Endothelial cell of umbilical vein (primary cell): ENCODE results near the gene CTNNA2.

Experiments
- CTCF ChIP-seq, 2 donors: IDR thresholded peaks; 1 replicate in 1 of 2; 2 replicates in 1 of 2; pipeline ENCODE4 v1.5.1; 2011; ENCODE audit warnings: low read length in 2 of 2, mild to moderate bottlenecking in 2 of 2, moderate library complexity in 2 of 2, control low read depth in 1 of 2, inconsistent platforms in 1 of 2, low read depth in 1 of 2; ENCODE audit not compliant: insufficient read depth in 1 of 2; ENCODE audit errors: extremely low read depth in 1 of 2
- EZH2 ChIP-seq: IDR thresholded peaks from 2 replicates; pipeline ENCODE4 v1.6.1; 2012; ENCODE audit warnings: borderline replicate concordance, low read depth, mild to moderate bottlenecking, moderate library complexity, low read length, inconsistent platforms; ENCODE audit not compliant: severe bottlenecking
- FOS ChIP-seq: IDR thresholded peaks from 2 replicates; pipeline ENCODE4 v1.6.1; 2011; ENCODE audit warnings: mild to moderate bottlenecking, low read length, moderate library complexity, borderline replicate concordance; ENCODE audit not compliant: insufficient read depth
- JUN ChIP-seq: IDR thresholded peaks from 2 replicates; pipeline ENCODE4 v1.6.1; 2011; ENCODE audit warnings: borderline replicate concordance, low read depth; ENCODE audit not compliant: insufficient read length, insufficient read depth
- MAX ChIP-seq: IDR thresholded peaks from 2 replicates; pipeline ENCODE4 v1.6.1; 2011; ENCODE audit not compliant: insufficient read depth, insufficient read length
- MYC ChIP-seq: IDR thresholded peaks from one replicate; pipeline ENCODE4 v1.6.1; 2011; ENCODE audit warnings: mild to moderate bottlenecking, low read depth, low read length
- POLR2A ChIP-seq: IDR thresholded peaks from 2 replicates; pipeline ENCODE4 v1.6.1; 2012; ENCODE audit warnings: low read depth, mild to moderate bottlenecking, control low read depth, low read length
- POLR2AphosphoS5 ChIP-seq: IDR thresholded peaks from 2 replicates; pipeline ENCODE4 v1.6.1; 2012; ENCODE audit warnings: low read depth, mild to moderate bottlenecking, control low read depth, low read length, moderate library complexity; ENCODE audit not compliant: insufficient read depth

GRCh38 chr2:80168801-80169200, 656.0 kb downstream of the CTNNA2 start:
- TF ChIP-seq EZH2 (no peak), CTCF (IDR thresholded peaks at IDR 0.05; ENCODE audit: extremely low read depth in 1 of 2, insufficient read depth in 1 of 2, low read depth in 1 of 2, low read length in 2 of 2) (no peak), POLR2A (no peak), FOS (no peak), POLR2AphosphoS5 (no peak), MAX (no peak), JUN (no peak), MYC (no peak)
